HEK293 (cell line): ENCODE results near the gene SHISA6.

Experiments
- CTCF ChIA-PET: fragments of 350-600 bp; formaldehyde crosslinking; extraction: SDS; loops from one replicate; lab custom pipeline; 2021; ENCODE audit warnings: antibody characterized with exemption; lab: Yijun Ruan, JAX
- POLR2A ChIA-PET: fragments of 300-600 bp; formaldehyde crosslinking; extraction: SDS; loops from one replicate; lab custom pipeline; 2020; ENCODE audit warnings: antibody characterized with exemption, inconsistent platforms; lab: Yijun Ruan, JAX
- H3K27ac ChIP-seq: fragments of 200-500 bp; sonication (Bioruptor generic); 2 replicates; pipeline ENCODE4 v1.5.1; 2014; ENCODE audit warnings: low read depth, low read length, control low read depth, inconsistent platforms; ENCODE audit errors: extremely low read depth
- H3K36me3 ChIP-seq, 2 experiments: fragments of 200-500 bp in 1 of 2; sonication (Bioruptor generic) in 1 of 2; 1 replicate in 1 of 2; 2 replicates in 1 of 2; pipeline ENCODE4 v1.5.1; 2014 to 2017; ENCODE audit warnings: inconsistent platforms in 2 of 2, low read length in 2 of 2; ENCODE audit not compliant: control insufficient read depth in 2 of 2, insufficient read depth in 1 of 2
- H3K4me1 ChIP-seq: fragments of 200-500 bp; sonication (Bioruptor generic); 2 replicates; pipeline ENCODE4 v1.5.1; 2014; ENCODE audit warnings: mild to moderate bottlenecking, low read length, inconsistent platforms; ENCODE audit not compliant: control insufficient read depth, insufficient read depth
- H3K4me3 ChIP-seq: 2 replicates; pipeline ENCODE4 v1.5.1; 2011; ENCODE audit warnings: low read depth, mild to moderate bottlenecking, control low read depth, low read length, moderate library complexity
- H3K9me3 ChIP-seq: fragments of 200-500 bp; sonication (Bioruptor generic); 2 replicates; pipeline ENCODE4 v1.5.1; 2014; ENCODE audit warnings: low read depth, low read length, inconsistent platforms; ENCODE audit not compliant: control insufficient read depth, insufficient read depth
- BCL11A ChIP-seq: fragments of 450-650 bp; formaldehyde crosslinking; IDR thresholded peaks from 2 replicates; pipeline ENCODE4 v1.5.1; 2016; ENCODE audit warnings: low read depth, missing biosample characterization, missing genetic modification characterization
- GLI2 ChIP-seq: fragments of 450-650 bp; formaldehyde crosslinking; IDR thresholded peaks from 2 replicates; pipeline ENCODE4; 2017; ENCODE audit warnings: missing biosample characterization, missing genetic modification characterization, low read depth, borderline replicate concordance
- GLIS2 ChIP-seq: fragments of 450-650 bp; formaldehyde crosslinking; IDR thresholded peaks from 2 replicates; pipeline ENCODE4 v1.5.1; 2016; ENCODE audit warnings: missing biosample characterization, missing genetic modification characterization
- HOXA7 ChIP-seq: sonication (generic); formaldehyde crosslinking; IDR thresholded peaks from 2 replicates; pipeline ENCODE4 v1.8.1; 2022; ENCODE audit warnings: missing genetic modification reagents, borderline replicate concordance
- KLF10 ChIP-seq: fragments of 450-650 bp; IDR thresholded peaks from 2 replicates; pipeline ENCODE4 v1.5.1; 2018; ENCODE audit warnings: missing biosample characterization, mild to moderate bottlenecking, missing genetic modification characterization
- MEIS1 ChIP-seq: sonication (generic); formaldehyde crosslinking; IDR thresholded peaks from 2 replicates; pipeline ENCODE4 v1.8.1; 2022; ENCODE audit warnings: missing genetic modification reagents, mild to moderate bottlenecking, borderline replicate concordance
- OVOL3 ChIP-seq: fragments of 450-650 bp; formaldehyde crosslinking; IDR thresholded peaks from 2 replicates; pipeline ENCODE4 v1.5.1; 2016; ENCODE audit warnings: missing biosample characterization, missing genetic modification characterization
- SP7 ChIP-seq: fragments of 450-650 bp; formaldehyde crosslinking; IDR thresholded peaks from 2 replicates; pipeline ENCODE4 v1.5.1; 2016; ENCODE audit warnings: missing biosample characterization, missing genetic modification characterization
- ZBTB21 ChIP-seq: fragments of 450-650 bp; formaldehyde crosslinking; IDR thresholded peaks from 2 replicates; pipeline ENCODE4 v1.5.1; 2017; ENCODE audit warnings: missing biosample characterization, missing genetic modification characterization
- ZBTB48 ChIP-seq: fragments of 450-650 bp; formaldehyde crosslinking; IDR thresholded peaks from 2 replicates; pipeline ENCODE4 v1.5.1; 2016; ENCODE audit warnings: missing biosample characterization, missing genetic modification characterization
- ZNF155 ChIP-seq: fragments of 450-650 bp; formaldehyde crosslinking; IDR thresholded peaks from 2 replicates; pipeline ENCODE4 v1.5.1; 2016; ENCODE audit warnings: missing biosample characterization, missing genetic modification characterization
- ZNF174 ChIP-seq: fragments of 450-650 bp; formaldehyde crosslinking; IDR thresholded peaks from 2 replicates; pipeline ENCODE4 v1.5.0; 2017; ENCODE audit warnings: missing biosample characterization, mild to moderate bottlenecking, missing genetic modification characterization
- ZNF184 ChIP-seq: fragments of 450-650 bp; IDR thresholded peaks from 2 replicates; pipeline ENCODE4 v1.5.1; 2018; ENCODE audit warnings: missing biosample characterization, mild to moderate bottlenecking, missing genetic modification characterization
- ZNF248 ChIP-seq: fragments of 450-650 bp; formaldehyde crosslinking; IDR thresholded peaks from 2 replicates; pipeline ENCODE4 v1.5.1; 2017; ENCODE audit warnings: missing biosample characterization, missing genetic modification characterization
- ZNF266 ChIP-seq: fragments of 450-650 bp; formaldehyde crosslinking; IDR thresholded peaks from 2 replicates; pipeline ENCODE4 v1.5.1; 2016; ENCODE audit warnings: missing biosample characterization, missing genetic modification characterization, low read depth
- ZNF324 ChIP-seq: fragments of 450-650 bp; formaldehyde crosslinking; IDR thresholded peaks from 2 replicates; pipeline ENCODE4 v1.5.1; 2016; ENCODE audit warnings: missing biosample characterization, missing genetic modification characterization
- ZNF391 ChIP-seq: fragments of 450-650 bp; formaldehyde crosslinking; IDR thresholded peaks from 2 replicates; pipeline ENCODE4 v1.5.1; 2016; ENCODE audit warnings: low read depth, missing biosample characterization, missing genetic modification characterization, borderline replicate concordance
- ZNF404 ChIP-seq: fragments of 450-650 bp; formaldehyde crosslinking; IDR thresholded peaks from 2 replicates; pipeline ENCODE4 v1.5.1; 2017; ENCODE audit warnings: missing biosample characterization, missing genetic modification characterization
- ZNF423 ChIP-seq: fragments of 450-650 bp; formaldehyde crosslinking; IDR thresholded peaks from 2 replicates; pipeline ENCODE4 v1.5.1; 2016; ENCODE audit warnings: missing biosample characterization, missing genetic modification characterization
- ZNF560 ChIP-seq: fragments of 450-650 bp; formaldehyde crosslinking; IDR thresholded peaks from 2 replicates; pipeline ENCODE4 v1.5.1; 2017; ENCODE audit warnings: missing biosample characterization, missing genetic modification characterization, borderline replicate concordance
- ZNF585B ChIP-seq: fragments of 450-650 bp; formaldehyde crosslinking; IDR thresholded peaks from 2 replicates; pipeline ENCODE4 v1.5.1; 2016; ENCODE audit warnings: missing biosample characterization, missing genetic modification characterization
- ZNF610 ChIP-seq: fragments of 450-650 bp; formaldehyde crosslinking; IDR thresholded peaks from 2 replicates; pipeline ENCODE4 v1.5.1; 2016; ENCODE audit warnings: missing biosample characterization, missing genetic modification characterization, borderline replicate concordance
- ZNF677 ChIP-seq: fragments of 450-650 bp; IDR thresholded peaks from 2 replicates; pipeline ENCODE4 v1.5.0; 2018; ENCODE audit warnings: missing biosample characterization, mild to moderate bottlenecking, missing genetic modification characterization, moderate library complexity
- ZNF707 ChIP-seq: fragments of 450-650 bp; formaldehyde crosslinking; IDR thresholded peaks from 2 replicates; pipeline ENCODE4 v1.5.1; 2016; ENCODE audit warnings: missing biosample characterization, missing genetic modification characterization
- ZNF777 ChIP-seq: fragments of 450-650 bp; formaldehyde crosslinking; IDR thresholded peaks from 2 replicates; pipeline ENCODE4 v1.5.1; 2017; ENCODE audit warnings: missing biosample characterization, missing genetic modification characterization, borderline replicate concordance
- ZNF791 ChIP-seq: fragments of 450-650 bp; formaldehyde crosslinking; IDR thresholded peaks from 2 replicates; pipeline ENCODE4 v1.5.1; 2016; ENCODE audit warnings: missing biosample characterization, missing genetic modification characterization
- ZNF792 ChIP-seq: fragments of 450-650 bp; formaldehyde crosslinking; IDR thresholded peaks from 2 replicates; pipeline ENCODE4 v1.5.1; 2016; ENCODE audit warnings: missing biosample characterization, missing genetic modification characterization
- TF ChIP-seq, protein P1 (sequence below): fragments of 450-650 bp; formaldehyde crosslinking; IDR thresholded peaks from 2 replicates; pipeline ENCODE4 v1.5.1; 2017; ENCODE audit warnings: missing biosample characterization, missing genetic modification characterization
- TF ChIP-seq, protein P2 (sequence below): sonication (generic); formaldehyde crosslinking; IDR thresholded peaks from 2 replicates; pipeline ENCODE4 v1.8.1; 2022; ENCODE audit warnings: mild to moderate bottlenecking, moderate library complexity, missing genetic modification reagents
- TF ChIP-seq, protein P3 (sequence below): fragments of 450-650 bp; formaldehyde crosslinking; IDR thresholded peaks from 2 replicates; pipeline ENCODE4 v1.5.1; 2016; ENCODE audit warnings: missing biosample characterization, missing genetic modification characterization
- TF ChIP-seq, protein P4 (sequence below): fragments of 450-650 bp; formaldehyde crosslinking; IDR thresholded peaks from 2 replicates; pipeline ENCODE4 v1.5.1; 2016; ENCODE audit warnings: missing biosample characterization, missing genetic modification characterization
- TF ChIP-seq, protein P5 (sequence below): fragments of 450-650 bp; formaldehyde crosslinking; IDR thresholded peaks from 2 replicates; pipeline ENCODE4 v1.5.0; 2017; ENCODE audit warnings: missing biosample characterization, missing genetic modification characterization, borderline replicate concordance

SHISA6 gene

DNA sequence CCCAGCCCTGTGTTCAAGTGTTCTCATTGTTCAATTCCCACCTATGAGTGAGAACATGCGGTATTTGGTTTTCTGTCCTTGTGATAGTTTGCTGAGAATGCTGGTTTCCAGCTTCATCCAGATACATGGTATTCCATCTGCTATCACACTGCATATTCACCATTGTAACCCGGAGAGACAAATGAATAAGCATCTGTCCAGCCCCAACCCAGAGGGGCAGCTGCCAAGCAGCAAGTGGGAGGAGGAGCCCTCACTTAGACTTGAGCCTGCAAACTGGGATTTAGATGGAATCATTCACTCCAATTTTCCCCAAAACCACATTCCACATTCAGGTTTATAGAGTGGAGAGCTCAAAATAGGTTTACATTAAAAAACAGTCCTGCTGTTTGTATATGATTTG is 41.6 kb downstream of the SHISA6 start:
- H3K4me1 ChIP-seq, result no peaks in the 10 kb centered on the region; the same call in 1 of the 2 replicates
- no peak overlapping the region for H3K27ac ChIP-seq
- no peak for TF ChIP-seq ZNF423 (tag by site-specific recombination)
- no peak for TF ChIP-seq ZBTB48 (tag by site-specific recombination)
- no peak for TF ChIP-seq ZNF777 (tag by site-specific recombination)
- TF ChIP-seq MEIS1, result no peak
- no peak for TF ChIP-seq BCL11A
- TF ChIP-seq ZNF585B (tag by site-specific recombination), result no peak
- TF ChIP-seq ZNF791 (tag by site-specific recombination), result no peak
- TF ChIP-seq ZNF707 (tag by site-specific recombination), result no peak
- TF ChIP-seq KLF10 (tag by site-specific recombination), result no peak
- TF ChIP-seq, protein P1, sequence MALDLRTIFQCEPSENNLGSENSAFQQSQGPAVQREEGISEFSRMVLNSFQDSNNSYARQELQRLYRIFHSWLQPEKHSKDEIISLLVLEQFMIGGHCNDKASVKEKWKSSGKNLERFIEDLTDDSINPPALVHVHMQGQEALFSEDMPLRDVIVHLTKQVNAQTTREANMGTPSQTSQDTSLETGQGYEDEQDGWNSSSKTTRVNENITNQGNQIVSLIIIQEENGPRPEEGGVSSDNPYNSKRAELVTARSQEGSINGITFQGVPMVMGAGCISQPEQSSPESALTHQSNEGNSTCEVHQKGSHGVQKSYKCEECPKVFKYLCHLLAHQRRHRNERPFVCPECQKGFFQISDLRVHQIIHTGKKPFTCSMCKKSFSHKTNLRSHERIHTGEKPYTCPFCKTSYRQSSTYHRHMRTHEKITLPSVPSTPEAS, result no peak
- no peak for TF ChIP-seq ZNF610 (tag by site-specific recombination)
- no peak for TF ChIP-seq SP7 (tag by site-specific recombination)
- TF ChIP-seq, protein P2, sequence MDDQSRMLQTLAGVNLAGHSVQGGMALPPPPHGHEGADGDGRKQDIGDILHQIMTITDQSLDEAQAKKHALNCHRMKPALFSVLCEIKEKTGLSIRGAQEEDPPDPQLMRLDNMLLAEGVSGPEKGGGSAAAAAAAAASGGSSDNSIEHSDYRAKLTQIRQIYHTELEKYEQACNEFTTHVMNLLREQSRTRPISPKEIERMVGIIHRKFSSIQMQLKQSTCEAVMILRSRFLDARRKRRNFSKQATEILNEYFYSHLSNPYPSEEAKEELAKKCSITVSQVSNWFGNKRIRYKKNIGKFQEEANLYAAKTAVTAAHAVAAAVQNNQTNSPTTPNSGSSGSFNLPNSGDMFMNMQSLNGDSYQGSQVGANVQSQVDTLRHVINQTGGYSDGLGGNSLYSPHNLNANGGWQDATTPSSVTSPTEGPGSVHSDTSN (CRISPR knock-in tag), result no peak
- TF ChIP-seq ZNF792 (tag by site-specific recombination), result no peak
- TF ChIP-seq GLI2 (tag by site-specific recombination), result no peak
- TF ChIP-seq, protein P3, sequence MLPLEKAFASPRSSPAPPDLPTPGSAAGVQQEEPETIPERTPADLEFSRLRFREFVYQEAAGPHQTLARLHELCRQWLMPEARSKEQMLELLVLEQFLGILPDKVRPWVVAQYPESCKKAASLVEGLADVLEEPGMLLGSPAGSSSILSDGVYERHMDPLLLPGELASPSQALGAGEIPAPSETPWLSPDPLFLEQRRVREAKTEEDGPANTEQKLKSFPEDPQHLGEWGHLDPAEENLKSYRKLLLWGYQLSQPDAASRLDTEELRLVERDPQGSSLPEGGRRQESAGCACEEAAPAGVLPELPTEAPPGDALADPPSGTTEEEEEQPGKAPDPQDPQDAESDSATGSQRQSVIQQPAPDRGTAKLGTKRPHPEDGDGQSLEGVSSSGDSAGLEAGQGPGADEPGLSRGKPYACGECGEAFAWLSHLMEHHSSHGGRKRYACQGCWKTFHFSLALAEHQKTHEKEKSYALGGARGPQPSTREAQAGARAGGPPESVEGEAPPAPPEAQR (tag by site-specific recombination), result no peak
- TF ChIP-seq ZNF248 (tag by site-specific recombination), result no peak
- no peak for TF ChIP-seq ZNF404 (tag by site-specific recombination)
- TF ChIP-seq, protein P4, sequence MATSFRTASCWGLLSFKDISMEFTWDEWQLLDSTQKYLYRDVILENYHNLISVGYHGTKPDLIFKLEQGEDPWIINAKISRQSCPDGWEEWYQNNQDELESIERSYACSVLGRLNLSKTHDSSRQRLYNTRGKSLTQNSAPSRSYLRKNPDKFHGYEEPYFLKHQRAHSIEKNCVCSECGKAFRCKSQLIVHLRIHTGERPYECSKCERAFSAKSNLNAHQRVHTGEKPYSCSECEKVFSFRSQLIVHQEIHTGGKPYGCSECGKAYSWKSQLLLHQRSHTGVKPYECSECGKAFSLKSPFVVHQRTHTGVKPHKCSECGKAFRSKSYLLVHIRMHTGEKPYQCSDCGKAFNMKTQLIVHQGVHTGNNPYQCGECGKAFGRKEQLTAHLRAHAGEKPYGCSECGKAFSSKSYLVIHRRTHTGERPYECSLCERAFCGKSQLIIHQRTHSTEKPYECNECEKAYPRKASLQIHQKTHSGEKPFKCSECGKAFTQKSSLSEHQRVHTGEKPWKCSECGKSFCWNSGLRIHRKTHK (tag by site-specific recombination), result no peak
- TF ChIP-seq OVOL3 (tag by site-specific recombination), result no peak
- ChIA-PET POLR2A (no interaction called here), CTCF (no interaction called here)
- H3K9me3 ChIP-seq, result peaks cover 3% of the 10 kb centered on the region; the same call in 1 of the 2 replicates
- no peaks in the 10 kb centered on the region for H3K36me3 ChIP-seq
- no peak overlapping the region for H3K4me3 ChIP-seq

DNA sequence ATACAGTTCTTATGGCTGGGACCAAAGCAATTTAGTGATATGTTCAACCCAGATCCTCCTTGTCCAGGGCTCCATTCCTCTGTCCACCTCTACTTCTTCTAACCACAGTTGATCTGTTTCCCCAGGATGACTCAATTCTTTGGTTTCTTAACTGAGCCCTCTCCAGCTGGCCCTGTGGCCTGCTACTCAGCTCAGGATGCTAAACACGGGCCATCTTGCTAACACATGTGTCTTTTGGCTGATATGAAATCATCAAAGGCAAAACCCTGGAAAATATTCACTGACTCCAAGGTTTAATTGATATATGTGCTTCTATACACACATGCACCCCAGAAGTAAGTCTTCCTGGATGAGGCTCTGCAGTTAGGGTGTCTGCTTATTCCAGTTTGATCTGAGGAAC is 43.8 kb downstream of the SHISA6 start:
- TF ChIP-seq ZNF155 (tag by site-specific recombination) (no peak), ZNF184 (tag by site-specific recombination) (no peak), ZNF324 (tag by site-specific recombination) (no peak), GLIS2 (tag by site-specific recombination) (no peak), ZNF677 (tag by site-specific recombination) (no peak), ZBTB21 (tag by site-specific recombination) (no peak), ZNF266 (no peak), ZNF174 (no peak), HOXA7 (CRISPR knock-in tag) (no peak), ZNF560 (tag by site-specific recombination) (no peak), ZNF391 (tag by site-specific recombination) (no peak)
- TF ChIP-seq, protein P5, sequence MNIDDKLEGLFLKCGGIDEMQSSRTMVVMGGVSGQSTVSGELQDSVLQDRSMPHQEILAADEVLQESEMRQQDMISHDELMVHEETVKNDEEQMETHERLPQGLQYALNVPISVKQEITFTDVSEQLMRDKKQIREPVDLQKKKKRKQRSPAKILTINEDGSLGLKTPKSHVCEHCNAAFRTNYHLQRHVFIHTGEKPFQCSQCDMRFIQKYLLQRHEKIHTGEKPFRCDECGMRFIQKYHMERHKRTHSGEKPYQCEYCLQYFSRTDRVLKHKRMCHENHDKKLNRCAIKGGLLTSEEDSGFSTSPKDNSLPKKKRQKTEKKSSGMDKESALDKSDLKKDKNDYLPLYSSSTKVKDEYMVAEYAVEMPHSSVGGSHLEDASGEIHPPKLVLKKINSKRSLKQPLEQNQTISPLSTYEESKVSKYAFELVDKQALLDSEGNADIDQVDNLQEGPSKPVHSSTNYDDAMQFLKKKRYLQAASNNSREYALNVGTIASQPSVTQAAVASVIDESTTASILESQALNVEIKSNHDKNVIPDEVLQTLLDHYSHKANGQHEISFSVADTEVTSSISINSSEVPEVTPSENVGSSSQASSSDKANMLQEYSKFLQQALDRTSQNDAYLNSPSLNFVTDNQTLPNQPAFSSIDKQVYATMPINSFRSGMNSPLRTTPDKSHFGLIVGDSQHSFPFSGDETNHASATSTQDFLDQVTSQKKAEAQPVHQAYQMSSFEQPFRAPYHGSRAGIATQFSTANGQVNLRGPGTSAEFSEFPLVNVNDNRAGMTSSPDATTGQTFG (tag by site-specific recombination), result no peak
- CTCF ChIA-PET, result no interaction called here
- no peaks in the 10 kb centered on the region for H3K36me3 ChIP-seq
- POLR2A ChIA-PET, result no interaction called here
- no peak overlapping the region for H3K4me3 ChIP-seq
- H3K4me1 ChIP-seq, result no peaks in the 10 kb centered on the region
- no peak overlapping the region for H3K27ac ChIP-seq
- peaks cover 3% of the 10 kb centered on the region; the same call in 1 of the 2 replicates for H3K9me3 ChIP-seq
